SK-N-SH treated with all-trans-retinoic acid at 6 μM for 48 hours (cell line): ENCODE measurements around the gene UBL3.

Experiments
- BACH2 ChIP-seq: fragments of 250-450 bp; sonication (Bioruptor Pico); IDR thresholded peaks from 2 replicates; pipeline ENCODE4 v1.9.0; 2021; ENCODE audit warnings: mild to moderate bottlenecking, borderline replicate concordance
- ISL1 ChIP-seq: fragments of 250-450 bp; sonication (Bioruptor Pico); IDR thresholded peaks from 2 replicates; pipeline ENCODE4 v2.1.2; 2022; ENCODE audit warnings: mild to moderate bottlenecking, moderate library complexity
- OSR1 ChIP-seq: fragments of 250-450 bp; sonication (Bioruptor Pico); IDR thresholded peaks from 2 replicates; pipeline ENCODE4 v1.8.0; 2022; ENCODE audit warnings: moderate library complexity, mild to moderate bottlenecking, inconsistent platforms
- RARB ChIP-seq: fragments of 250-450 bp; sonication (Bioruptor Pico); IDR thresholded peaks from 2 replicates; pipeline ENCODE4 v1.8.0; 2021; ENCODE audit warnings: mild to moderate bottlenecking, moderate library complexity
- ZFP3 ChIP-seq: fragments of 250-450 bp; sonication (Bioruptor Pico); IDR thresholded peaks from 2 replicates; pipeline ENCODE4 v1.5.0; 2020; ENCODE audit warnings: mild to moderate bottlenecking, moderate library complexity

GRCh38 chr13:29761815-29762214, 88.6 kb downstream of the UBL3 start:
- no peak for TF ChIP-seq ISL1 (CRISPR knock-in tag)
- no peak for TF ChIP-seq BACH2 (CRISPR knock-in tag)
- TF ChIP-seq ZFP3 (CRISPR knock-in tag): no peak
- no peak for TF ChIP-seq RARB
- TF ChIP-seq OSR1 (CRISPR knock-in tag): no peak
